Measurements from ENCODE around the gene SLC39A9.
"Not testable (repeated sequence)": the region's sequence is repeated elsewhere in the genome, so short reads cannot be mapped to it uniquely, and the experiment has no call there.

Gene SLC39A9

DNA sequence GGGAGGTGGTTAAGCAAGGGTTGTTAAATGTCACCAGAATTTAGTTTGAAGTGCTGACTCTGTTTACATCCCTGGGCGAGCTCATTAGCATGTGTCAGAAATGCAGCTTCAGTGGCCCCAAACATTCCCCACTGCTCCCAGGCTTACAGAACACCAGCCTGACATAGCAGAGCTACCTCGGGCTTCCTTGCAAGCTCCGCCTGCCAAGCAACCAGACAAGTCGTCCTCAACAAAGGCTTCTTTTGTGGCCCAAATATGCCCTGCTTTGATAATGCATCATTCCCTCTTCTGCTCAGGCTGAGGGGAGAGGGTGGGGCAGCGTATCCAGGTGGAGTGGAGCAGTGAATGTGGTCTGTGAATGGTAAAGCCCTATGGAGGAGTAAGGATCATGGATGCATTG is 28.4 kb upstream of the SLC39A9 start:
- no peak for DNase-seq (ENCODE audit: low read depth in 2 of 2)

DNA sequence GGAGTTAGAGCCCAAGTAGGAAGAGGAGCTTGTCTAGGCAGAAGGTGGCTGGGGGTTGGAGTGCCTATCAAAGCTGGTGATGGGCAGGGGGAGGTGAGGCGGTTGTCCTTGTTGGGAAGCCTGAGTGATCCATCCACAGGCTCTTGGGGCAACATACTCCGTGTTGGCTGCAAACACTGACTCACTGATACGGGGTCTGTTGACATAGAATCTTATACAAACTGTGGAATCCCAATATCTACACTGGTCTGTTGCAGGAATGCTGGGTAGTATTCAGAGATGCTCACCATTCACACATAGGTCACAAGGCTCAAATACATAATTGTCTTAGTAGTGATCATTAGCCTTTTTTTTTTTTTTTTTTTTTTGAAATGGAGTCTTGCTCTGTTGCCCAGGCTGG is 26.3 kb upstream of the SLC39A9 start:
- DNase-seq (ENCODE audit: low read depth in 2 of 2), result no peak

DNA sequence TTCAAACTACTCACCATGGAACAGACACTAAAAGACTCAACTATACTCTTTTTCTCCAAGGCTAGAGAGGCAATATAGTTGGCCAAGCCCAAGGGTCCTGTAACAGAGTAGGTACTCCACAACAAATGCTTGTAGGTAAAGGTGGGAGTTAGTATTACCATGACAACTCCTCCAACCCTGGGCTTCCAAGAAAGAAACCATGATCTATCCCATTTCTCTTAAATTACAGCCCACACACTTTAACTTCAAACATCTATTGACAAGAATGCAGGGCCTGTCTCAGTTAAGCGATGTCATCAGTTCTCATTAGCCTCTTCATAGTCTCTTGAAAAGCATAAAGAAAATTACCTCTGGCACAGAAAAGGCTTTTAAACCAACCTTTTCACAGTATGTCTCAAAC is 25.4 kb upstream of the SLC39A9 start:
- DNase-seq (ENCODE audit: low read depth in 2 of 2), result no peak

DNA sequence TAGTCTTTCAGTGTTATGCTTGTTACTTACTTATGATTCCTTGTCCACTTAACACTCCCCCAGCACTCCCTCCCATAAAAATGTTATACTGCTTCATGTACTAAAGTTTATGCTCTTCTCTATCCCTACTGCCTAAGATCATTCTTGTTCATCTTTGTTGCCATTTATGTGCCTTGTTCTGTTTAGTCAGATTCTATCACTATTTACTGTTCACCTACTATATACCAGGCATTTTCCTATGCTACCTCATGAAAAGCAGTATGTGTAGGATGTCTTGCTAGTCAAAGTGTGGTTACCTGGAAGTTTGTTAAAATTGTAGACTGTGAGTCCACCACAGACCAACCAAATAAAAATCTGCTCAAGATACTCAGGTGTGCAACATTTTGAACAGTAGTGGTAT is 24.3 kb upstream of the SLC39A9 start:
- no peak for DNase-seq (ENCODE audit: low read depth in 2 of 2)

DNA sequence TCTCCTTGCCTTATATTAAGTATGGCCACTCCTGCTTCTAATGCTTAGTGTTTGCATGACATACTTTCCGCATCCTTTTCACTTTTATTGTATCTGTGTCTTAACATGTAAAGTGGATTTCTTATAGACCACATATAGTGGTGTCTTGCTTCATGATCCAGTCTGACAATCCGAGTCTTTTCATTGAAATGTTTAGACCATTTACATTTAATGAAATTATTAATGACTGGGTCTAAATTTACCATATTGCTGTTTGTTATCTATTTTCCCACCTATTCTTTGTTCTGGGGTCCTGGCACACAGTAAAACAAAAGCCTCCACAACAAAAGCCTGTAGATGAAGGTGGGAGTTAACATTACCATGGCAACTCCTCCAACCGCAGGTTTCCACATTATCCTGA is 23.3 kb upstream of the SLC39A9 start:
- no peak for DNase-seq (ENCODE audit: low read depth in 2 of 2)

DNA sequence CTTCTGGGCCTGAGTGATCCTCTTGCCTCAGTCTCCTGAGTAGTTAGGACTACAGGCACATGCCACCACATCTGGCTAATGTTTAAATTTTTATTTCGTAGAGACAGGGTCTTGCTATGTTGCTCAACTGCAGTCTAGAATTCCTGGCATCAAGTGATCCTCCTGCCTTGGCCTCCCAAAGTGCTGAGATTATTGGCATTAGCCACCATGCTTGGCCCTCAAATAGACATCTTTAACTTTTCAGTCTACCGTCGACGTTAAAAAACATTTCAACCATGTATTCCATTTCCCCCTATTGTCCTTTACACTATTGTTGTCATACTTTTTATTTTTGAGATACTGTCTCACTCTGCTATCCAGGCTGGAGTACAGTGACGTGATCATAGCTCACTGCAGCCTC is 22.8 kb upstream of the SLC39A9 start:
- no peak for DNase-seq (ENCODE audit: low read depth in 2 of 2)

DNA sequence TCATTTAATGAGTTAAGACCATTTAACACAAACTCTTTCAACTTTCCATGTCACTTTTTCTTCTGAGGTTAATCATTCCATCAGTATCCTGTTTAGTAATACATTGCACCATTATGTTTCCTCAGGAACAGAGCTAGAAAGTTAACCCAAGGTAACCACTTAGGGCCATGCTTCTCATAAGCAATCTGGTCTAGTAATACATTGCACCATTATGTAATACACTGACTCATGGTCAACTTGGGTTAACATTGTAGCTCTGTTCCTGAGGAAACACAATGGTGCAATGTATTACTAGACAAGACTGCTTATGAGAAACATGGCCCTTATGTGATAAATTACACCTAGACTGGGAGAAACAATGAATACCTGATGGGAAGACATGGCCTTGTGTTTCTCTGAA is 22.1 kb upstream of the SLC39A9 start:
- DNase-seq (ENCODE audit: low read depth in 2 of 2), result no peak

DNA sequence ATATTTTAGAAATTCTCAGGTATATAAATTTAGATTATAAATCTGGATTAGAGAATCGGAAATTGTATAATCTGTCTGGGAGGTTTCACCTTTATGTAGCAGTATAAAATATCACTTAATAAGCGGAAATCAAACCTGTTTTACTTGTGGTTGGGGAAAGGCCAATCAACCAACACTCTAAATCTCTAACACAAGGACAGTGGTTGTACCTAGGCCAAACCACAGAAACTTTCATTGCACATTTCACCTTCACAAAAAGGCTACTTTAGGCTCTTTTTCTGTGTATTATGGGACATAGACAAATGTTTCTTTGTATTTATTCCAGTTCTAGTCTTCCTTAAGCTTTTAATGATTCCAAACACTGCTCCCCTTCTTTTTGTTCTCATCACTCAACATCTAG is 20.2 kb upstream of the SLC39A9 start:
- no peak for DNase-seq (ENCODE audit: low read depth in 2 of 2)

DNA sequence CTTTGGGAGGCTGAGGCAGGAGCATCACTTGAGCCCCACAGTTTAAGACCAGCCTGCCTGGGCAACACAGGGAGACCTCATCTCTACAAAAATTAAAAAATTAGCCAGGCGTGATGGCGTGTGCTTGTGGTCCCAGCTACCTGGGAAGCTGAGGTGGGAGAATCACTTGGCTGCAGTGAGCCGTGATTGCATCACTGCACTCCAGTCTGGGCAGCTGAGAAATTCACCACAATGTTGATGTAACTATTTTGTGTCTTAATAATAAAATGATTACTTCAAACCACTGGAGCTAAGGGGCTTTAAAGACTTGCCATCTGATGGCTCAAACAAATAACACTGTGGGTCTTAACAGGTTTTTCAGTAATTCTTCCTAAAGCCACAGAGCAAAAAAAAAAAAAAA is 11.2 kb upstream of the SLC39A9 start:
- no peak for DNase-seq (ENCODE audit: low read depth in 2 of 2)

DNA sequence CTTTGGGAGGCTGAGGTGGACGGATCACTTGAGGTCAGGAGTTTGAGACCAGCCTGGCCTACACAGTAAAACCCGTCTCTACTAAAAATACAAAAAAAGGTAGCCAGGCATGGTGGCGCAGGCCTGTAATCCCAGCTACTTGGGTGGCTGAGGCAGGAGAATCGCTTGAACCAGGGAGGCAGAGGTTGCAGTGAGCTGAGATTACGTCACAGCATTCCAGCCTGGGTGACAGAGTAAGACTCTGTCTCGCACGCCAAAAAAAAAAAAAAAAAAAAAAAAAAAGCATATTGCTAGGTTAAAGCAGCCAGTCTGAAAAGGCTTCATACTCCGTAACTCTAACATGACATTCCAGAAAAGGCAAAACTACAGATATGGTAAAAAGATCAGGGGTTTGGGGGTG is 7.1 kb upstream of the SLC39A9 start:
- not testable (repeated sequence) for DNase-seq (ENCODE audit: low read depth in 2 of 2)

DNA sequence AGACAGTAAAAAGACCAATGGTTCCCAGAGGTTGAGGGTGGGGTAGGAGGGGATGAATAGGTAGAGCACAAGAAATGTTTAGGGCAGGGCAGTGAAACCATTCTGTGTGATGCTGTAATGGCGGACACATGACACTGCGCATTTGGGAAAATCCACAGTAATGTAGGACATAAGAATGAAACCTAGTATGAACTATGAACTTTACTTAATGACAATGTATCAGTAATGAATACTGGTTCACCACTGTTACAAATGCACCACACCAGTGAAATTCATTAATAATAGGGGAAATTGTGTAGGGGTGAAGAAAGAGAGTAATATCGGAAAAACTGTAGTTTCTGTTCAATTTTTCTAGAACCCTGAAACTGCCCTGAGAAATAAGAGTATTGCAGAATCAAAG is 6.0 kb upstream of the SLC39A9 start:
- no peak for DNase-seq (ENCODE audit: low read depth in 2 of 2)

DNA sequence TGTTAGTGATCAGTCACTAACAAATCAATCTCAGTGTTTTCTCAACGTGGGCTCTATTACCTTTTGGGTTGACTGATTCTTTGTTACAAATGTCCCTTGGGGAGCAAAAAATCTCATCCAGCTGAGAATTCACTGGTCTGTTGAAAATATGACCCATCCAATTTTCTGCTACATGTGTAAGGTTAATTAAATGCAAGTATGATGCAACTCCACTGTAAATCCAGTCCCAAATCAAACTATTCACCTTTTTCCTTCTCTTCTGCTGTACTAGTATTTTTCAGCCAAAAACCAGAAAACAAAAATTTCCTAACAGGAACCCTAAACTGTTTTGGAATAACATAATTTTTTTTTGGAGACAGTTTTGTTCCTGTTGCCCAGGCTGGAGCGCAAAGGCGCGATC is 2.6 kb upstream of the SLC39A9 start:
- DNase-seq (ENCODE audit: low read depth in 2 of 2), result no peak

DNA sequence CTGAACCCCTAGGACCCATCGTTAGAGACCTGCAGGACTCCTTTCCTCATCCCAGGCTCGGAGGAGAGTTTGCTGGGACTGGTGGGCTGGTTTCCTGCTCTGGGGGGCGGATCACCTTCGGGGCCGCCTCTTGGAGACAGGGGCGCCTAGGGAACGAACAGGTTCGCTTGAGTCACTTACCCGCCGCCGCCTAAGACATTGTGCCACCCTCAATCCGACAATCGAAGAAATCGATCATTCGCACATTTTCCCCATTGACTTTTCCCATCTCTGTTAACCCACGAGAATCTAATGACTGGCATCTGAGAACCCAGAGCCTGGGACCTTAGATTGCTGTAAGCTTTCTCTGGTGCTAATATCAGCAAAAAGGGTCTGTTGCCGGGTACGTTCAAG is 322 bp downstream of the SLC39A9 start:
- no peak for DNase-seq (ENCODE audit: low read depth in 2 of 2)

DNA sequence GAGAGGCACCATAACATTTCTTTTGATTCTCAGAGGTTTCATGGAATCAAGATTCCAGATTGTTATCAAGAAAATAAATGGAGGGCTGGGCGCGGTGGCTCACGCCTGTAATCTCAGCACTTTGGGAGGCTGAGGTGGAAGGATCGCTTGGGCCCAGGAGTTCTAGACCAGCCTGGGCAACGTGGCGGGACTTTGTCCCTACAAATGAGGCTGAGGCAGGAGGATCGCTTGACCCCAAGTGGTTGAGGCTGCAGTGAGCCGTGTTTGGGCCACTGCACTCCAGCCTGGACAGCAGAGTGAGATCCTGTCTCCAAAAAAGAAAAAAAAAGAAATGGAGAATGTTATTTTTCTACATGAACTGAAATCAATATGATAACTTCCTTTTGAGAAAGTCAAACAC is 1.3 kb downstream of the SLC39A9 start:
- DNase-seq (ENCODE audit: low read depth in 2 of 2), result no peak

DNA sequence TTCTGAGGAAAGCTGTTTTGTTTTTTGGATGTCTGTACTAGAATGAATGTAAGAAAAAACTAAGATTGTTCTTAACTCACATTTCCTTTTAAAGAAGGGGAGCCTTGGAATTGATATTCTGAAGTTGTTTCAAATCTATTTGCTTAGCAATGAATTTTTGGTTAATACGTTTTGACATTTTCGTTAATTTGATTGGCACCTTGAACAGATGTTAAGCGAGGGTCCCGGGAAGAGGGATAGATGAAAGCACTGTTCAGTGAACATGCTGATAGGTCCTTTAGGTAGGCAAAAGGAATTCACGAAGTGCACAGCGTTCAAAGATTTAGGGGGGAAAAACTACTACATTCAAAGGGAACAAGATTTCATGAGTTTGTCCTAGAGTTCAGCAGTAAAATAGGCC is 1.7 kb downstream of the SLC39A9 start:
- no peak for DNase-seq (ENCODE audit: low read depth in 2 of 2)

DNA sequence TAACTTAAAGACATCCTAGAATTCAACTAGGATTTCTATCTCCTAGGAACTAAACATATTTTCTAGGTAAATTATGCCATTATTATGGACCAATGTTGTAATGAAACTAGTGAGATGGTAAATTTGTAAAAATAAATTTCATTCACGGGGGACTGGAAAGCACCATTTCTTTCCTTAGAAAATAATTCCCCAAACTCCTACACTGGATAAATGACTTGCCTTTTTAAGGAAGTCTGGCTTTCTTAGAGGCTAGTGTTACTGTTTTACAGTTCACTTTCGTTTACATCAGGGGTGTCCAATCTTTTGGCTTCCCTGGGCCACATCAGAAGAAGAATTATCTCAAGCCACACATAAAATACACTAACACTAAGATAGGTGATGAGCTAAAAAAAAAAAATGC is 3.3 kb downstream of the SLC39A9 start:
- DNase-seq (ENCODE audit: low read depth in 2 of 2), result no peak

DNA sequence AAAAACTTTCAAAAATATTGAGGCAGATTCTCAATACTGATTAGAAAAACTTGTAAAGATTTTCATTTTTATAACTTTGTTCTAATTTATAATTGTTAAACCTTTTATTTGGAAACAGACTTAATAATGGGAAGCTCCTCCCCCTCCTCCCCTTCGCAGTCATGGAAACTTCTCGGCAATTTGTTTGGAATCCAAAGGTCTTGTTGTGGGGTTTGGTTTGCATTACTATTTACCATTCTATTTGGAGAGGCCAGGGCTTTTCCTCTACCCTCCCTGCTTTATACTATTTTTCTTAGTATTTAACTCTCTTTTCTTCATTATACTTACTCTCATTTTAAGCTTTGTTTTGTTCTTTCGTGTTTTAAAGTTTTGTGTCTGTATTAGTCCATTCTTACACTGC is 6.0 kb downstream of the SLC39A9 start:
- no peak for DNase-seq (ENCODE audit: low read depth in 2 of 2)

DNA sequence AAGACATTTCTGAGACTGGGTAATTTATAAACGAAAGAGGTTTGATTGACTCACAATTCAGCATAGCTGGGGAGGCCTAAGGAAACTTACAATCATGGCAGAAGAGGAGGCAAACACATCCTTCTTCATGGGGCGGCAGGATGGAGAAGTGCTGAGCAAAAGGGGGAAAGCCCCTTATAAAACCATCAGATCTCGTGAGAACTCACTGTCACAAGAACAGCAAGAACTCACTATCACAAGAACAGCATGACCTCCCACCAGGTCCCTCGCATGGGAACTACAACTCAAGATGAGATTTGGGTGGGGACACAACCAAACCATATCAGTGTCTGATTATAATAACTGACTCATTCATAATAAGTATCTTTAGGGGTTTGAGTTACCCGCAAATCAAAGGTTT is 6.4 kb downstream of the SLC39A9 start:
- DNase-seq (ENCODE audit: low read depth in 2 of 2), result no peak

DNA sequence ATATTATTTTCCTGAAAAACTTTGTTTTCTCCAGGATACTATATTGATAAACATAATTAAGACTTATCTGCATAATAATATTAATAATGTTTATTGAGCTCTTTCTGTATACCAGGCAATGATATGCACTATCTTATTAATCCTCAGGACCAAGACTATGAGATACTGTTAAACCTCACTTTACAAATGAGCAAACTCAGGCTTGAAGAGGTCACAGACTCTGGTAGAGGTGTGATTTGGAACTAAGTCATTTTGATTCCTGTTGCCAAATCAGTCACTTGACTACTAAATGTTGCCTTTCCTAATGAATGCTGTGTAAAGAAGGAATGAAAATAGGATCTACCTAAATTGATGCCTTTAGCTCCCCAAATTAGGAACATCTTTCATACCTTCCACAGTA is 7.3 kb downstream of the SLC39A9 start:
- DNase-seq (ENCODE audit: low read depth in 2 of 2), result no peak

DNA sequence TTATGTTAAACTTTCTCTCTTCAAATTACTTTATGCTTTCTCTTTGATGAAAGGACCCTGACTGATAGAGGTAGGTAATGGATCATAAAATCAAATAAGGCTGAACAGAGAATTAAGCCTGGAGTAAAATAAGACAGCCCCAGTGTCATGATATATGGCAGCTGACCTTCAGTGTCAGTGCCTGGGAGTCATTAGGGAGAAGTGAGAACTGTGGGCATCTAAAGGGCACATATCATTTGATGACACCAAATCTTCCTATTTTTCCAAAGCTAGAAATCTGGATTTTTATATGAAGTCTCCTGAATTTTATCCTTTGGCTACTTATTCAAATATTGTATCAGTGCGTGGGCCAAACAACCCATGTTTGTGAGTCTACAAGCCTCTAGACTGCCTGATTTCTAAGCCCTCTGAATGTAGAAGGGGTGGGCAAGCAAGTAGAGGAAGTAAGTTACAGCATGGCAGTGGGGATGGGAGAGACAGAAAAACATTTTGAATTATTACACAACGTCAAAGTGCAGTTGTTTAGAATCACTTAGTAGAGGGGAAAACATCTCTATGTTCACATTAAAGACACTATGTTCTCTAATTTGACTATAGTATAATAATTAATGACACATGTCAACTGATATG is 10.0 kb downstream of the SLC39A9 start:
- no peak for DNase-seq (ENCODE audit: low read depth in 2 of 2)

DNA sequence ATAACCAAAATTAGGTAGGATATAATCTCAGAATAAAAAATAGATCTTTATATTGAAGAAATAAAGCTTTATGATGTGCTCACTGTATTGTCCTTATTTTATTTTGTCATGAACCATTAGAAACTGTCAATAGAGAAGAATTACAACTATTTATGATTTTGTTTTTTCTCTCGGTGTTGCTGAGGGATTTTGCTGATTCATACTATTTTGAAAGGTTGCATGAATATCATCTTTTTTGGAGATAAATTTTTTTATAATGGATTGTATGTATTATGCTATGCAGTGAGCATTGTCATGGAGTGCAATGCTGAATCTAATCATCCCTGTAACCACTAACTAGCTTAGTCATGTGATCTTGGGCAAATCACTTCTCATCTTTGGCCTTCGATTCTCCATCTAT is 15.0 kb downstream of the SLC39A9 start:
- no peak for DNase-seq (ENCODE audit: low read depth in 2 of 2)

DNA sequence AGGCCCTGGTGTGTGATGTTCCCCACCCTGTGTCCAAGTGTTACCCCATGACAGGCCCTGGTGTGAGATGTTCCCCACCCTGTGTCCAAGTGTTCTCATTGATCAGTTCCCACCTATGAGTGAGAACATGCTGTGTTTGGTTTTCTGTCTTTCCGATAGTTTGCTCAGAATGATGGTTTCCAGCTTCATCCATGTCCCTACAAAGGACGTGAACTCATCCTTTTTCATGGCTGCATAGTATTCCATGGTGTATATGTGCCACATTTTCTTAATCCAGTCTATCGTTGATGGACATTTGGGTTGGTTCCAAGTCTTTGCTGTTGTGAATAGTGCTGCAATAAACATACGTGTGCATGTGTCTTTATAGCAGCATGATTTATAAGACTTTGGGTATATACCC is 17.6 kb downstream of the SLC39A9 start:
- not testable (repeated sequence) for DNase-seq (ENCODE audit: low read depth in 2 of 2)

DNA sequence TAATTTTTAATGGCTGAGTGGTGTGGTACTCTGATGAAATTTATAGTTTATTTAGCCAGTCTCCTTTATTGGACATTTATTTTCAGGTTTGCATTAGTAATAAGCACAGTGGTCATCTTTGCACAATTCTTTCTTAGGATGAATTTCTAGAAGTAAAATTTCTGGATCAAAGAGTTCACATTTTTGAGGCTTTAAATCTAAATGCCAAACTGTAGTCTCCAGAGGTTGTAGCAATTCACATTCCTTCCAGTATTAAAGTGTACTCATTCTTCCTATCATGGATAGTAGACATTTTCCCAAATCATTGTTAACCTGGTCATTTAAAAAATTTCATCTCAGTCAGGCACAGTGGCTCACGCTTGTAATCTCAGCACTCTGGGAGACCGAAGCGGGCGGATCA is 24.8 kb downstream of the SLC39A9 start:
- DNase-seq (ENCODE audit: low read depth in 2 of 2), result no peak

DNA sequence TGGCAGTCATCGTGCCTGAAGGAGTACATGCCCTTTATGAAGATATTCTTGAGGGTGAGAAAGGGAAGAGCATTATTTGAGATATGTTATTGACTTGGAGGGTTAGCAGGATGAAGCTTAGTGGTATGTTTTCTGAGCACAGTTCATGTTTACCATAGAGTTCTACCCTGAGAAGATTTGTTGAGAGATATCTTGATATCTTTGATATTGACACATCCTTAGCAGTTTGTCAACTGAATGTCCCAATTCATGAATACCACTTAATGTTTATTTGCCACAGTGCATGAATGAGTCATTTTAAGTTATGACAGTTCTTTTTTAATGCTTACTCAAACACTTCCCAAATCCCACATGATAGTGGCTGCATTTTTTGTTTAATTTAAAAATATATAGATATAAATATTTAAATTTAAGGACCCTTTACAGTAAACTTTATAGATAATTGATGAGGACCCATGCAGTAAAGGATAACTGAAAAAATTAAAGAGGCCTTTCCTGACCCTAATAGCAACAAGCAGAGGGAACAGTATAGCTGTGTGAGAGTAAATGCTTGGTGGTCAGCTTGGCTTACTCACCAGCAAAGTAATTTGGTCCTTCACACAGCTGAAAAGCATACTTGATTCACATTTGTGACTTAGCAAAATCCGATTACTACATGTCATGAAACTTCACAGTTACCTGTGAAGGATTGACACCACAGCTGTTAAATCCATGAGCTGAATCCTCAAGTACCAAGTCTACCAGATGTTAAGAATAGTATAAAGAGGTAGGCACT is 25.8 kb downstream of the SLC39A9 start:
- DNase-seq (ENCODE audit: low read depth in 2 of 2), result no peak

All from activated CD4-positive, alpha-beta T cell treated with anti-CD3 and anti-CD28 coated beads for 24 hours (primary cell).